Spleen (tissue), 11 donors: ENCODE data around the gene TRPC4AP. TPM values are rescaled to one million over a fixed set of nuclear protein-coding genes. Genes with fewer than 3 reads are reported as not detected.
A peak's percentile ranks its signal among the peaks of the same experiment; 100 is the strongest.

ENCODE experiments used
- DNase-seq: peaks from one replicate; pipeline ENCODE4 v3.0.0-alpha.2; 2020
- H3K27ac ChIP-seq, 8 donors: fragments of 200-600 bp; sonication (generic) in 7 of 8; 1 replicate in 4 of 8; 2 replicates in 4 of 8; pipeline versions ENCODE4 v1.5.0 to v1.8.0; 2016 to 2021; ENCODE audit warnings: inconsistent platforms in 4 of 8, mild to moderate bottlenecking in 4 of 8, moderate library complexity in 1 of 8
- H3K27me3 ChIP-seq, 7 donors: fragments of 200-600 bp; sonication (generic) in 6 of 7; replicated peaks in 1 of 7; 1 replicate in 4 of 7; 2 replicates in 3 of 7; pipeline versions ENCODE4 v1.5.0 to v1.8.0; 2016 to 2021; ENCODE audit warnings: inconsistent platforms in 3 of 7, mild to moderate bottlenecking in 1 of 7
- H3K36me3 ChIP-seq, 6 donors: fragments of 200-600 bp; sonication (generic) in 5 of 6; 1 replicate in 4 of 6; 2 replicates in 2 of 6; pipeline versions ENCODE4 v1.5.0 to v1.8.0; 2016 to 2021; ENCODE audit warnings: inconsistent platforms in 2 of 6
- H3K4me1 ChIP-seq, 6 donors: fragments of 200-600 bp; sonication (generic) in 5 of 6; 1 replicate in 3 of 6; 2 replicates in 3 of 6; pipeline versions ENCODE4 v1.5.0 to v1.8.0; 2016 to 2021; ENCODE audit warnings: inconsistent platforms in 3 of 6
- H3K4me3 ChIP-seq, 8 donors: fragments of 200-600 bp; sonication (generic) in 7 of 8; 1 replicate in 4 of 8; 2 replicates in 4 of 8; pipeline versions ENCODE4 v1.5.0 to v1.8.0; 2016 to 2021; ENCODE audit warnings: inconsistent platforms in 4 of 8, mild to moderate bottlenecking in 4 of 8, moderate library complexity in 2 of 8
- H3K9me3 ChIP-seq, 8 donors: fragments of 200-600 bp; sonication (generic) in 7 of 8; 1 replicate in 4 of 8; 2 replicates in 4 of 8; pipeline versions ENCODE4 v1.5.0 to v1.8.0; 2016 to 2021; ENCODE audit warnings: inconsistent platforms in 4 of 8
- CTCF ChIP-seq, 11 experiments: fragments of 200-600 bp in 7 of 11; fragments of 450-650 bp in 4 of 11; sonication (generic) in 4 of 11; IDR thresholded peaks in 8 of 11; conservative IDR thresholded peaks in 3 of 11; 1 replicate in 7 of 11; 2 replicates in 4 of 11; pipeline versions ENCODE4 v1.4.0 to v1.8.0; 2016 to 2021; ENCODE audit warnings: antibody characterized with exemption in 11 of 11, inconsistent platforms in 4 of 11, mild to moderate bottlenecking in 1 of 11
- POLR2A ChIP-seq, 3 donors: fragments of 450-650 bp; IDR thresholded peaks; one replicate each; pipeline ENCODE4 v1.5.1; 2017; ENCODE audit warnings: antibody characterized with exemption in 3 of 3, mild to moderate bottlenecking in 1 of 3
- POLR2AphosphoS5 ChIP-seq, 3 donors: sonication (generic); formaldehyde crosslinking; IDR thresholded peaks; one replicate each; pipeline ENCODE4 v1.5.1; 2017; ENCODE audit warnings: antibody characterized with exemption in 3 of 3
- WGBS, 5 donors: extraction: QIAGEN DNeasy Blood & Tissue Kit in 3 of 5; methylation state at CpG; one replicate each; pipeline versions ENCODE4 v1.1.5 to v1.1.7; 2013 to 2018; 5-methylcytosine and 5-hydroxymethylcytosine counted together
- intact Hi-C: fragments of 100-400 bp; cut with DNase I; formaldehyde crosslinking; loops from one replicate; pipeline ENCODE4 v1.15.0; 2023; ENCODE audit warnings: low total_unique reads
- polyA plus RNA-seq, 3 donors: library from polyadenylated mRNA; stranded (reverse); fragments of 200-250 nt; gene quantifications; one replicate each; pipeline ENCODE4 v1.2.1, GENCODE V29; 2013
- total RNA-seq, 7 donors: library from RNA; depleted of rRNA in 3 of 7; stranded (reverse); fragments of >200 nt in 3 of 7; fragmentation: NEBNext Ultra II Directional in 4 of 7; extraction: Animal tissue kit (Norgen Biotek cat#: 25700) in 4 of 7; gene quantifications; one replicate each; pipeline versions ENCODE4 v1.1.0 to v1.2.1, GENCODE V29; 2016 to 2021
- donor health status: healthy with polysubstance abuse.
- donor health status: DM: no; HTN: no; CAD: no; lungs with moderate emphysema.
- donor health status: DM: no; HTN: no; CAD: no.
- donor health status: Bipolar disorder and iron deficiency.
- donor health status: healthy.
- donor health status: DM: no; HTN: no; CAD: no.
- donor health status: DM: yes; HTN: yes; CAD: no.

TRPC4AP gene
- total and polyA plus RNA-seq, 10 donors, result 26.3 to 81.7 (median 64.9) TPM

DNA sequence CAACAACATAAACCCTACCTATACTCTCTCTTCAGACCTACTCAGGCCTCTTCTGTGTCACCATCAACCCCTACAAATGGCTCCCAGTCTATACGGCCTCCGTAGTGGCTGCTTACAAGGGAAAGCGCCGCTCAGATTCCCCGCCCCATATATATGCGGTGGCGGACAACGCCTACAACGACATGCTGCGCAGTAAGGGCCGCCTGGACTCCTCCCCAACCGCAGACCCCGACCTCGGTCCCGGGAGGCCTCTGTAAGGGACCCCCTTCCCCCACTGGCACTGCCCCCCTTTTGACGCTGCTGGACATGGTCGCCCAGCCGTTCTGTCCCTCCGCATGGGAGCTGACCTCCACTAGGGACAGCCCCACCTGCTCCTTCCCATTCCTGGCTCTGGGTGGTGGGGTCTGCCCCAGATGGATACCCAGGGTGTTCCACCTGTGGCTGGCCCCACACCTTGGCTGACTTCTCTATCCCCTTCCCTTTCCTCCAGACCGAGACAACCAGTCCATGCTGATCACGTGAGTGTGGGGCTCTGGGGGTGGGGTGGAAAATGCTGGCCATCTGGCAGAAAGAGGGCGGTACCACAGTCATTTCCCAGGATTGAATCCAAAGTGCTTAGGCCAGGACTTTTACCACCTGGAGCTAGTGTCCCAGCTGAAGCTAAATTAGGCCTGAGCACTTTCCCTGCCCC, 111.9 kb downstream of the TRPC4AP start:
- no peaks in the 10 kb centered on the region for H3K36me3 ChIP-seq
- no peaks in the 10 kb centered on the region for H3K9me3 ChIP-seq
- 89 to 93% (median 90%) methylated on average over 22 of the region's 22 CpGs for WGBS, 5 donors
- no peak overlapping the region for H3K27ac ChIP-seq
- no peak overlapping the region for H3K4me3 ChIP-seq
- peaks cover 0 to 6% (median 2%) of the 10 kb centered on the region in 6 donors for H3K4me1 ChIP-seq
- H3K27me3 ChIP-seq, result peaks cover 0 to 73% (median 0%) of the 10 kb centered on the region in 7 donors
- intact Hi-C loops, result no loop called here
- DNase-seq, result no peak
- TF ChIP-seq POLR2A (IDR thresholded peaks at IDR 0.05) (no peak), CTCF (IDR thresholded peaks at IDR 0.05 in 8 of 11, conservative IDR thresholded peaks at IDR 0.05 in 3 of 11) (no peak), POLR2AphosphoS5 (IDR thresholded peaks at IDR 0.05) (no peak)

DNA sequence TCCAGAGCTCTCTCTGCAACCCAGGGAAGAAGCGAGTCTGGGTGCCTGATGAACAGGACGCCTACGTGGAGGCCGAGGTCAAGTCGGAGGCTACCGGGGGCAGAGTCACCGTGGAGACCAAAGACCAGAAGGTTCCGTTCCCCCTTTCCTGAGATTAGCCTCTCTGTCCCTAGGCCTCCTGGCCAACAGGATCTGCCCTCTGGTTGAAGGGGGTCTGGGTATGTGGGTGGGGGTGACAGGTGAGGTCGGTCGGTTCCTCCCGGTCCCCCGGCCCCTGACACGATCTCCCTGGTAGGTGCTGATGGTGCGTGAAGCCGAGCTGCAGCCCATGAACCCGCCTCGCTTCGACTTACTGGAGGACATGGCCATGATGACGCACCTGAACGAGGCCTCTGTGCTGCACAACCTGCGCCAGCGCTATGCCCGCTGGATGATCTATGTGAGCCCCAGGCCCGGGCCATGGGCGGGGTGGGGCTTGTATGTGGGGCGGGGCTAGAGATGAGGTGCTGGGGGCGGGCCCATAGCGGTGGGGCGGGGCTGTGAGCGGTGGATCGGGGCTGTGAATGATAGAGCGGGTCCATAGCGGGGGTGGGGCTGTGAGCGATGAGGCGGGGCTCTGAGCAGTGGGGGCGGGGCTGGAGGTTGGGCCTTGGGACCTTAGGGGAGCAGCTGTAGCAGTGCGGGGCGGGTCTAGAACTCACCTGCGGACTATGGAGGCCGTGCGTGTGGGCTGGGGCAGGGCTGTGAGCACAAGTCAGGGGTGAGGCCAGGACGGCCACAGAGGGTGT, 113.0 kb downstream of the TRPC4AP start:
- TF ChIP-seq CTCF (IDR thresholded peaks at IDR 0.05 in 8 of 11, conservative IDR thresholded peaks at IDR 0.05 in 3 of 11) (no peak), POLR2A (IDR thresholded peaks at IDR 0.05) (no peak), POLR2AphosphoS5 (IDR thresholded peaks at IDR 0.05) (no peak)
- peak; percentile 43 for DNase-seq
- Histone ChIP-seq H3K27ac (no peak overlapping the region), H3K36me3 (no peaks in the 10 kb centered on the region), H3K4me1 (peaks cover 0 to 6% (median 2%) of the 10 kb centered on the region in 6 donors), H3K9me3 (no peaks in the 10 kb centered on the region), H3K4me3 (no peak overlapping the region), H3K27me3 (peaks cover 0 to 63% (median 0%) of the 10 kb centered on the region in 7 donors)
- intact Hi-C loops, result no loop called here
- 80 to 91% (median 81%) methylated on average over 28 to 42 of the region's 42 CpGs for WGBS, 5 donors

DNA sequence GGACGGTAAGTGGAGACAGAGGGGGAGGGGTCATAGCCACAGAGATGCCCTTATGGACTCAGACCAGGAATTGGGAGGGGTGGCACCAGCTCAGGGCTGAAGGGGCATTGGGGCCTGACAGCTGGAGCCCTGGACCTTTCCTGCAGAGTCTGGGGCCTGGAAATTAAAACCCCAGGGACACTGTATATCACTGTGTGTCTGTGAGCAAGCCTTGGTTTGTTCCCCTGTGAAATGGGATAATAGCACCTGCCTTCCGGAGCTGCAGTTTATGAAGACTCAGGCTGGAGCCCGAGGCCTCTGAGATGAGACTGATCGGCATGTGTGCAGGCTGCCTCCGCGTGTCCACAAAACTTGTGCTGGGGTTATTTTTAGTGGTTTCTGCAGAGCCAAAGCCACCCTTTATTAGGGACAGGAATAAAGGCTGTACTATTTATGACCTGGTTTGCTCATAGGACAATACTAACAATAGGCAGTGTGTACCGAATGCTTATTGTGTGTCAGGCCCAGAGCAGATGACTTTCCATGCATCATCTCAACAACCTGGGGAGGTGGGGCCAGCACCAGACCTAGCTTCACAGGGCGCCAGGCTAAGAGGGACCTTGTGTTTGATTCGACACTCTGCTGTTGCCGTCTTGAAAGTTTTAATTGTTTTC, 114.4 kb downstream of the TRPC4AP start:
- 74 to 87% (median 85%) methylated on average over 10 of the region's 10 CpGs for WGBS, 5 donors
- H3K36me3 ChIP-seq, result no peaks in the 10 kb centered on the region
- H3K9me3 ChIP-seq, result no peaks in the 10 kb centered on the region
- DNase-seq, result peak; percentile 45
- H3K27ac ChIP-seq, result no peak overlapping the region
- intact Hi-C loops, result no loop called here
- H3K4me3 ChIP-seq, result no peak overlapping the region
- peaks cover 0 to 6% (median 0%) of the 10 kb centered on the region in 6 donors for H3K4me1 ChIP-seq
- TF ChIP-seq POLR2AphosphoS5 (IDR thresholded peaks at IDR 0.05) (no peak), CTCF (IDR thresholded peaks at IDR 0.05 in 8 of 11, conservative IDR thresholded peaks at IDR 0.05 in 3 of 11) (no peak), POLR2A (IDR thresholded peaks at IDR 0.05) (no peak)
- peaks cover 0 to 49% (median 0%) of the 10 kb centered on the region in 7 donors for H3K27me3 ChIP-seq
